Memory B cell (primary cell): ENCODE data around the gene TRIM5.
"Not testable (repeated sequence)": the region's sequence is repeated elsewhere in the genome, so short reads cannot be mapped to it uniquely, and the experiment has no call there.

Experiments
- ATAC-seq: fragments of 150-1000 bp; cut with Tn5 transposase; 2 replicates; pipeline ENCODE4 v1.10.0; 2021; ENCODE audit warnings: low read depth, mild to moderate bottlenecking, moderate library complexity
- DNase-seq, 2 donors: peaks; one replicate each; pipeline ENCODE4 v3.0.0; 2022; ENCODE audit warnings: low spot score in 2 of 2
- H3K27ac Mint-ChIP-seq: one replicate; pipeline ENCODE4 v1.8.0; 2022; ENCODE audit warnings: mild to moderate bottlenecking, moderate library complexity, mixed read lengths
- H3K27me3 Mint-ChIP-seq: one replicate; pipeline ENCODE4 v1.8.0; 2022; ENCODE audit warnings: mixed read lengths
- H3K36me3 Mint-ChIP-seq: one replicate; pipeline ENCODE4 v1.8.0; 2022; ENCODE audit warnings: mild to moderate bottlenecking, mixed read lengths
- H3K4me1 Mint-ChIP-seq: one replicate; pipeline ENCODE4 v1.8.0; 2022; ENCODE audit warnings: mixed read lengths
- H3K4me3 Mint-ChIP-seq: one replicate; pipeline ENCODE4 v1.8.0; 2022; ENCODE audit warnings: mild to moderate bottlenecking, moderate library complexity, mixed read lengths
- H3K9me3 Mint-ChIP-seq: one replicate; pipeline ENCODE4 v1.8.0; 2022; ENCODE audit warnings: mixed read lengths

Gene TRIM5

DNA sequence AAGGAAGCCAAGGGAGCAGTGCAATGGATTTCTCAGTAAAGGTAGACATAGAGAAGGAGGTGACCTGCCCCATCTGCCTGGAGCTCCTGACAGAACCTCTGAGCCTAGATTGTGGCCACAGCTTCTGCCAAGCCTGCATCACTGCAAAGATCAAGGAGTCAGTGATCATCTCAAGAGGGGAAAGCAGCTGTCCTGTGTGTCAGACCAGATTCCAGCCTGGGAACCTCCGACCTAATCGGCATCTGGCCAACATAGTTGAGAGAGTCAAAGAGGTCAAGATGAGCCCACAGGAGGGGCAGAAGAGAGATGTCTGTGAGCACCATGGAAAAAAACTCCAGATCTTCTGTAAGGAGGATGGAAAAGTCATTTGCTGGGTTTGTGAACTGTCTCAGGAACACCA, 11.3 kb upstream of the TRIM5 start:
- DNase-seq, result no peak
- H3K27ac Mint-ChIP-seq, result peak overlapping the region; percentile 76
- H3K36me3 Mint-ChIP-seq, result peaks cover 30% of the 10 kb centered on the region

GRCh38 chr11:5695580-5695979, 10.7 kb upstream of the TRIM5 start:
- DNase-seq, result no peak
- H3K27ac Mint-ChIP-seq, result peak overlapping the region; percentile 80
- H3K36me3 Mint-ChIP-seq, result peaks cover 34% of the 10 kb centered on the region
- H3K4me3 Mint-ChIP-seq, result no peak overlapping the region
- peaks cover 37% of the 10 kb centered on the region for H3K4me1 Mint-ChIP-seq
- H3K9me3 Mint-ChIP-seq, result no peaks in the 10 kb centered on the region
- no peak for ATAC-seq
- no peaks in the 10 kb centered on the region for H3K27me3 Mint-ChIP-seq

More for the DNA sequence above, 11.3 kb upstream of the TRIM5 start:
- H3K4me3 Mint-ChIP-seq, result no peak overlapping the region
- no peaks in the 10 kb centered on the region for H3K27me3 Mint-ChIP-seq
- no peaks in the 10 kb centered on the region for H3K9me3 Mint-ChIP-seq
- peaks cover 39% of the 10 kb centered on the region for H3K4me1 Mint-ChIP-seq
- ATAC-seq, result no peak

DNA sequence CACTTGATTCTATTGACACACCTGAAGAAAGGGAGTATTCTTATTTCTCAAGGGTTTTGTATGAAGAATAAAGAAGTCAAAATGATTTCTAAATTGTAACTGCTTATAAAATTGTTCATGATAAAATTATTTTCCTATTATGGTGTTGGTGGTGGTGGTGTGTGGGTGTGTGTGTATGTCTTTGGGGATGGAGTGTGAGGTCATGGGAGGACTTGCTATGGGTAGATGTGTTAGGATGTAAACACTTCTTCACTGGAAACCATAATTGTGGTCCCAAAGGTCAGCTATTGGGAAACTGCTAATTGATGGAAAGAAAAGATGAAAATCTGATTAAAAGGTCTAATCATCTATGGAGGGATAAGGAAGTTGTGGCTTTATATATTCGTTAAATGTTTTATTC, 9.8 kb upstream of the TRIM5 start:
- peaks cover 38% of the 10 kb centered on the region for H3K36me3 Mint-ChIP-seq
- no peaks in the 10 kb centered on the region for H3K27me3 Mint-ChIP-seq
- H3K9me3 Mint-ChIP-seq, result no peaks in the 10 kb centered on the region
- H3K27ac Mint-ChIP-seq, result peak overlapping the region; percentile 80
- peaks cover 37% of the 10 kb centered on the region for H3K4me1 Mint-ChIP-seq
- peak overlapping the region; percentile 19 for H3K4me3 Mint-ChIP-seq
- no peak for ATAC-seq
- DNase-seq, result no peak

- H3K4me1 Mint-ChIP-seq, result peaks cover 35% of the 10 kb centered on the region
- H3K27me3 Mint-ChIP-seq, result no peaks in the 10 kb centered on the region
- no peak for DNase-seq
- H3K9me3 Mint-ChIP-seq, result no peaks in the 10 kb centered on the region
- H3K36me3 Mint-ChIP-seq, result peaks cover 30% of the 10 kb centered on the region
- H3K27ac Mint-ChIP-seq, result peak overlapping the region; percentile 97
- ATAC-seq, result peak; percentile 16
- peak overlapping the region; percentile 100 for H3K4me3 Mint-ChIP-seq
Observed at GRCh38 chr11:5691964-5692361, 7.1 kb upstream of the TRIM5 start.

- Mint-ChIP-seq H3K36me3 (peaks cover 28% of the 10 kb centered on the region), H3K4me3 (peak overlapping the region; percentile 100), H3K27ac (peak overlapping the region; percentile 97), H3K4me1 (peaks cover 34% of the 10 kb centered on the region)
- not testable (repeated sequence) for ATAC-seq, H3K9me3 Mint-ChIP-seq, H3K27me3 Mint-ChIP-seq, DNase-seq
Observed at GRCh38 chr11:5691238-5691963, 6.5 kb upstream of the TRIM5 start.

DNA sequence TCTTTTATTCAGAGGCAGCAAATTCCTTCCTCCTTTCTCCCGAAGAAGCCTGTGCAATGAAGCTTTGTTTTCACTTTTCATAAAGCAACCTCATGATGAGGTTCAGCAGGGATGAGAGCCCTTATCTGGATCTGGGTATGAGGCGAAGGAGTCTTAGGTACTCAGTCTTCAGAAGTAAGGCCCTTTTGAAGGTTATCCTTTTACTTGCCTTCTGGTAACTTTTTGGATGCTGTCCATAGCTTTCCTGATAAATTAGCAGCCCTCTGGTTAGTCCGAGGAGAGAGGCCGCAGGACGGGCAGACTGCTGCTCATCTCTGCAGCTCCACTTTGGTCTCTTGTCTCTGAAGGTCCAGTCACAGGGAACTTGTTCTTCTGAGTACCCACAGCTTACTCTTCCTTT, 5.9 kb upstream of the TRIM5 start:
- Mint-ChIP-seq H3K9me3 (no peaks in the 10 kb centered on the region), H3K27me3 (no peaks in the 10 kb centered on the region), H3K27ac (peak overlapping the region; percentile 97), H3K36me3 (peaks cover 23% of the 10 kb centered on the region), H3K4me1 (peaks cover 28% of the 10 kb centered on the region), H3K4me3 (peak overlapping the region; percentile 100)
- ATAC-seq (no peak), DNase-seq (no peak)

DNA sequence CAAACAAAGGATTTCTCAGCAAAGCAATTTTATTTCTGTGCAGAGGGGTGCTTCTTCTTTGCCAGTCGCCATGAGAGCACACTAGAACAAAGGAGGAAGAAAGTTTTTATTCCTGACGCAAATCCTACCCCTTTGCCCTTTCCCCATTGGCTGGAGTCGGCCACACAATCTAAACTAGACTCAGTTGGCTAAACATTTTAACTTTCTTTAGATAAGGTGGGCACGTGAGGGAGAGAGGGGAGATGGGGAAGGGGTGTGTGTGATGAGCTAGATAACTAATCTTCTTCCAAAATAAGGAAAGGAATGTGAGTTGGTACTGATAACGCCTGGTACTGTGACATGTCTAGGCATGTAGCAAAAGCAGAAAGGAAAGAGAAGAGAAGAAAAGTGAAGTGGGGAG, 5.3 kb upstream of the TRIM5 start:
- DNase-seq (no peak), ATAC-seq (no peak)
- peak overlapping the region; percentile 97 for H3K27ac Mint-ChIP-seq
- peak overlapping the region; percentile 100 for H3K4me3 Mint-ChIP-seq
- H3K9me3 Mint-ChIP-seq, result no peaks in the 10 kb centered on the region
- H3K36me3 Mint-ChIP-seq, result peaks cover 23% of the 10 kb centered on the region
- no peaks in the 10 kb centered on the region for H3K27me3 Mint-ChIP-seq
- peaks cover 29% of the 10 kb centered on the region for H3K4me1 Mint-ChIP-seq

DNA sequence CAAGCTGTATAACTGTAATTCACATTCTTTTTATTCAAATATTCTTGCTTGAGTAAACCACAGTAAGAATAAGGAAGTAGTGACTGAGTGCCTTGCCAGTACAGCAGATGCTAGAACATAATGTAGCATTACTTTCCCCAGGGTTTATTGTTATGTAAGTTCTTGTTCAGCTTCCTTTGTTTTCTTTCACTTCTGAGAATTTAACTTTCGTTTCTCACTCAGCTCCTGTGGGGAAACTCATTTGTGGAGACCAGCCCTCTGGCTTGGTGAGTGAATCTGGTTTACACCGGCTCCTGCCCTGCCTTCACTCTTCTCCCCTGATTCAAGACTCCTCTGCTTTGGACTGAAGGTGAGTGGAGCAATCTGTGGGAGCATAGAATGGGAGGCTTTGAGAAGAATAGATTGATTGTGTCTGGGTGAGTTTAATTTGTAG, 4.7 kb upstream of the TRIM5 start, which contains the start of gene TRIM22:
Gene TRIM22 (plus strand): TSS at position 240 of the 433 bp plus-strand sequence. CDS start 6,443 bp downstream, outside the sequence.
- peaks cover 30% of the 10 kb centered on the region for H3K4me1 Mint-ChIP-seq

DNA sequence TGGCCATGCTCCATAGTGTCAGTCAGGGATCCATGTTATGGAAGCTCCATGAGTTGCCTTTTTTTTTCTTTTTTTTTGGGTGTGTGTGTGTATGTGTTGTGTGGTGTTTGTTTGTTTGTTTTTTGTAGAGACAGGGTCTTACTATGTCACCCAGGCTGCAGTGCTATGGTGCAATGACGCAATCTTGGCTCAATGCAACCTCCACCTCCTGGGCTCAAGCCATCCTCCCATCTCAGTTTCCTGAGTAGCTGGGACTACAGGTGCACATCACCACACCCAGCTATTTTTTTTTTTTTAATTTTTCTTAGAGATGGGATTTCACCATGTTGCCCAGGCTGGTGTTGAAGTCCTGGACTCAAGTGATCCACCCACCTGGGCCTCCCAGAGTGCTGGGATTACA, 3.6 kb upstream of the TRIM5 start:
- ATAC-seq (no peak), DNase-seq (no peak)
- Mint-ChIP-seq H3K4me1 (peaks cover 33% of the 10 kb centered on the region), H3K4me3 (peak overlapping the region; percentile 11), H3K36me3 (peaks cover 15% of the 10 kb centered on the region), H3K9me3 (no peaks in the 10 kb centered on the region), H3K27me3 (no peaks in the 10 kb centered on the region), H3K27ac (peak overlapping the region; percentile 97)

More for the DNA sequence above, 4.7 kb upstream of the TRIM5 start, which contains the start of gene TRIM22:
- Mint-ChIP-seq H3K9me3 (no peaks in the 10 kb centered on the region), H3K27ac (peak within 1 kb of the TSS; percentile 97), H3K4me3 (peak within 1 kb of the TSS; percentile 100), H3K27me3 (no peaks in the 10 kb centered on the region), H3K36me3 (peaks cover 18% of the 10 kb centered on the region)
- DNase-seq, result peak; percentile 30 to 70
- ATAC-seq, result peak; percentile 83

DNA sequence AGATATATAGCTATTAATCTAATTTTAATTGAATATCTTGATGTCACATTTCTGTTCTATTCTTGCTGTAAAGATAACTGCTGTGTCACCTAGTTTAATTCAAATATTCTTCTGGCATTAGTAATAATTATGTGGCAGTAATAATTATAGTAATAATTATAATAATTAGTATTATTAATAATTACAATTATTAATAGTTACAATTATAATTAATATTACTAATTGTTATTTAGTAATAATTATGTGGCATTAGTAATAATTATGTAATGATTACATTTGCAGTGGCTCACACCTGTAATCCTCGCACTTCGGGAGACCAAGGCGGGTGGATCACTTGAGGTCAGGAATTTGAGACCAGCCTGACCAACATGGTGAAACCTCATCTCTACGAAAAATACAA, 1.6 kb upstream of the TRIM5 start:
- Mint-ChIP-seq H3K4me3 (no peak overlapping the region), H3K27ac (no peak overlapping the region), H3K4me1 (peaks cover 29% of the 10 kb centered on the region), H3K9me3 (no peaks in the 10 kb centered on the region), H3K27me3 (no peaks in the 10 kb centered on the region), H3K36me3 (peaks cover 9% of the 10 kb centered on the region)
- DNase-seq (no peak), ATAC-seq (no peak)

GRCh38 chr11:5684036-5684645, 733 bp downstream of the TRIM5 start:
- ATAC-seq (no peak), DNase-seq (no peak)
- no peaks in the 10 kb centered on the region for H3K27me3 Mint-ChIP-seq

GRCh38 chr11:5683620-5684019, 1.3 kb downstream of the TRIM5 start:
- peak overlapping the region; percentile 89 for H3K27ac Mint-ChIP-seq
- peaks cover 29% of the 10 kb centered on the region for H3K4me1 Mint-ChIP-seq
- not testable (repeated sequence) for ATAC-seq, H3K9me3 Mint-ChIP-seq, H3K27me3 Mint-ChIP-seq, DNase-seq
- H3K4me3 Mint-ChIP-seq, result peak overlapping the region; percentile 90
- H3K36me3 Mint-ChIP-seq, result peaks cover 14% of the 10 kb centered on the region

More at GRCh38 chr11:5684036-5684645, 733 bp downstream of the TRIM5 start:
- H3K36me3 Mint-ChIP-seq, result peaks cover 10% of the 10 kb centered on the region
- H3K4me1 Mint-ChIP-seq, result peaks cover 29% of the 10 kb centered on the region
- H3K27ac Mint-ChIP-seq, result peak overlapping the region; percentile 89
- H3K4me3 Mint-ChIP-seq, result peak overlapping the region; percentile 90
- no peaks in the 10 kb centered on the region for H3K9me3 Mint-ChIP-seq

- not testable (repeated sequence) for H3K9me3 Mint-ChIP-seq, H3K27me3 Mint-ChIP-seq, H3K4me3 Mint-ChIP-seq, ATAC-seq, DNase-seq
- Mint-ChIP-seq H3K27ac (peak overlapping the region; percentile 89), H3K4me1 (peaks cover 28% of the 10 kb centered on the region), H3K36me3 (peaks cover 20% of the 10 kb centered on the region)
Observed at GRCh38 chr11:5682890-5683441, 1.9 kb downstream of the TRIM5 start.

GRCh38 chr11:5679811-5680210, 5.1 kb downstream of the TRIM5 start:
- Mint-ChIP-seq H3K9me3 (no peaks in the 10 kb centered on the region), H3K4me1 (peaks cover 22% of the 10 kb centered on the region), H3K27me3 (no peaks in the 10 kb centered on the region), H3K27ac (peak overlapping the region; percentile 78), H3K4me3 (no peak overlapping the region), H3K36me3 (peaks cover 25% of the 10 kb centered on the region)
- DNase-seq (no peak), ATAC-seq (no peak)
